ENCODE results near the gene HADHA.

GRCh38 chr2:26283606-26284005, 39.2 kb upstream of the HADHA start:
- TF ChIP-seq GATA2 (IDR thresholded peaks at IDR 0.05; ENCODE audit: insufficient read depth, insufficient read length, low read depth, low read length) (no peak), CTCF (IDR thresholded peaks at IDR 0.05; ENCODE audit: extremely low read depth in 1 of 2, insufficient read depth in 1 of 2, low read depth in 1 of 2, low read length in 2 of 2) (no peak), POLR2AphosphoS5 (IDR thresholded peaks at IDR 0.05; ENCODE audit: insufficient read depth, low read depth, low read length) (no peak), MYC (IDR thresholded peaks at IDR 0.05; ENCODE audit: low read depth, low read length) (no peak), POLR2A (IDR thresholded peaks at IDR 0.05; ENCODE audit: low read depth, low read length) (no peak), EZH2 (IDR thresholded peaks at IDR 0.05; ENCODE audit: borderline replicate concordance, low read depth, low read length, severe bottlenecking) (no peak)
